Thyroid gland (tissue), 4 donors: Measurements from ENCODE around the gene KCNJ15.

Source experiments
- CTCF ChIP-seq, 6 experiments: fragments of 200-600 bp in 3 of 6; fragments of 450-650 bp in 3 of 6; sonication (generic) in 3 of 6; IDR thresholded peaks; one replicate each; pipeline ENCODE4 v1.5.1; 2016 to 2019; ENCODE audit warnings: antibody characterized with exemption in 6 of 6, mild to moderate bottlenecking in 2 of 6, inconsistent platforms in 1 of 6, moderate library complexity in 1 of 6
- POLR2A ChIP-seq, 2 donors: fragments of 450-650 bp; IDR thresholded peaks; one replicate each; pipeline ENCODE4 v1.6.1; 2017; ENCODE audit warnings: antibody characterized with exemption in 2 of 2, mild to moderate bottlenecking in 2 of 2, moderate library complexity in 1 of 2

- TF ChIP-seq POLR2A (IDR thresholded peaks at IDR 0.05) (no peak), CTCF (IDR thresholded peaks at IDR 0.05) (no peak)
Measured at GRCh38 chr21:38349977-38350376, 93.2 kb downstream of the KCNJ15 start.
